ENCODE measurements around the gene THRA.

Gene THRA

GRCh38 chr17:40041196-40041595, 21.6 kb upstream of the THRA start:
- peaks cover 0 to 34% (median 26%) of the 10 kb centered on the region in 3 donors for H3K36me3 ChIP-seq
- no peak for DNase-seq
- intact Hi-C loops (cut with DNase I; ENCODE audit: low total_unique reads), result no loop called here
- no peak overlapping the region for H3K4me3 ChIP-seq
- no peaks in the 10 kb centered on the region for H3K9me3 ChIP-seq
- no peaks in the 10 kb centered on the region for H3K27me3 ChIP-seq
- peaks cover 0 to 12% (median 8%) of the 10 kb centered on the region in 4 donors for H3K4me1 ChIP-seq
- H3K27ac ChIP-seq, result no peak overlapping the region
- no peak for TF ChIP-seq CTCF (IDR thresholded peaks at IDR 0.05)

- H3K4me1 ChIP-seq, result peaks cover 0 to 25% (median 10%) of the 10 kb centered on the region in 4 donors
These were observed 6.3 kb upstream of the THRA start for GRCh38 chr17:40056379-40057015.

GRCh38 chr17:40058186-40058784, 4.5 kb upstream of the THRA start:
- Histone ChIP-seq H3K27me3 (no peaks in the 10 kb centered on the region), H3K4me1 (peaks cover 0 to 29% (median 12%) of the 10 kb centered on the region in 4 donors), H3K36me3 (no peaks in the 10 kb centered on the region), H3K27ac (peak overlapping the region; percentile 50 to 68), H3K9me3 (no peaks in the 10 kb centered on the region), H3K4me3 (no peak overlapping the region)
- DNase-seq, result no peak
- no peak for TF ChIP-seq CTCF (IDR thresholded peaks at IDR 0.05)
- intact Hi-C loops (cut with DNase I; ENCODE audit: low total_unique reads), result no loop called here

More at GRCh38 chr17:40056379-40057015, 6.3 kb upstream of the THRA start:
- Histone ChIP-seq H3K27me3 (no peaks in the 10 kb centered on the region), H3K4me3 (no peak overlapping the region), H3K9me3 (no peaks in the 10 kb centered on the region), H3K27ac (no peak overlapping the region), H3K36me3 (peaks cover 6 to 16% (median 11%) of the 10 kb centered on the region in 3 donors)
- intact Hi-C loops (cut with DNase I; ENCODE audit: low total_unique reads), result no loop called here
- TF ChIP-seq CTCF (IDR thresholded peaks at IDR 0.05), result no peak
- DNase-seq, result no peak

GRCh38 chr17:40058865-40059264, 3.9 kb upstream of the THRA start:
- DNase-seq, result no peak
- intact Hi-C loops (cut with DNase I; ENCODE audit: low total_unique reads), result no loop called here

GRCh38 chr17:40059729-40060475, 2.9 kb upstream of the THRA start:
- no peak for DNase-seq
- H3K4me3 ChIP-seq, result no peak overlapping the region
- H3K27me3 ChIP-seq, result no peaks in the 10 kb centered on the region
- H3K9me3 ChIP-seq, result no peaks in the 10 kb centered on the region
- H3K27ac ChIP-seq, result peak overlapping the region; percentile 16 to 28
- intact Hi-C loops (cut with DNase I; ENCODE audit: low total_unique reads), result loop anchor here (5.0 kb wide), 1 partner anchor 52 kb away; no protein-coding TSS in a partner anchor
- no peak for TF ChIP-seq CTCF (IDR thresholded peaks at IDR 0.05)
- H3K4me1 ChIP-seq, result peaks cover 0 to 29% (median 17%) of the 10 kb centered on the region in 4 donors
- no peaks in the 10 kb centered on the region for H3K36me3 ChIP-seq

More at GRCh38 chr17:40058865-40059264, 3.9 kb upstream of the THRA start:
- TF ChIP-seq CTCF (IDR thresholded peaks at IDR 0.05), result no peak
- H3K4me3 ChIP-seq, result no peak overlapping the region
- H3K4me1 ChIP-seq, result peaks cover 0 to 23% (median 8%) of the 10 kb centered on the region in 4 donors
- H3K36me3 ChIP-seq, result no peaks in the 10 kb centered on the region
- H3K9me3 ChIP-seq, result no peaks in the 10 kb centered on the region
- H3K27me3 ChIP-seq, result no peaks in the 10 kb centered on the region
- peak overlapping the region; percentile 50 to 68 for H3K27ac ChIP-seq

Data from tibial artery (tissue), 4 donors.